ENCODE measurements around the gene GFPT2.
A peak's percentile ranks its signal among the peaks of the same experiment; 100 is the strongest.

GFPT2 gene

GRCh38 chr5:180350711-180351465, 2.2 kb downstream of the GFPT2 start:
- no peak for DNase-seq

DNA sequence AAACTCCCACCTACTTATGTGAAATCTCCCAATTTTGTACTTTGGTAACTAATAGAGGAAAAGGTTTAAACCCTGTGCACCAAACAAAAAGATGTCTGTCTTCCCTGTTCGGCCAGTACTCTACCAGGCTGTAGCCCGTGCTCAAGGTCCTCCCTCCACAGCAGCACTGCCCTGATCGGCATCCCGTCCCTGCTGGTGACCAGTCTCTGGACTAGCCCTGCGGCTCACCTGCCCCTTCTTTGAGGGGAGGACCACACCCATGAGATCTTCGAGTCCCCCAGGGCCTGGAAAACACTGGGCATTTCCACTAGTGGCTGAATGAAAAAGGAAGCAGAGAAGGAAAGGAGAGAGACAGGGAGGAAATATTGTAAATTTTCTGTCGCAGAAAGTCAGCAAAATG, 2.8 kb downstream of the GFPT2 start:
- no peak for DNase-seq

DNA sequence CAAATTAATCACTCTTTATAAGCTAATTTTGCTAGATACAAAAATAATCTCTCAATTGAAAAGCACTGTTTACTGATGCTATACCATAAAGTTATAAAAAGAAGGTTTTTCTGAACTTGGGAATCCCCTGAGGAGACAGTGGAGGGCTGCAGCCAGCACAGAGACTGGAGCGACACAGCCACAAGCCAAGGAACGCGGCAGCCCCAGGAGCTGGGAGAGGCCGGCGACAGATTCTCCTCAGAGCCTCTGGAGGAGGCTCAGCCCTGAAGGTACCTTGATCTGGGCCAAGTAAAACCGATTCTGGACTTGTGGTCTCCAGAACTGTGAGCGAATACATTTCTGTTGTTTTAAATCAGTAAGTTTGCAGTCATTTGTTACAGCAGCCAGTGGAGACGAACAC, 3.7 kb downstream of the GFPT2 start:
- no peak for DNase-seq

GRCh38 chr5:180348336-180348735, 4.8 kb downstream of the GFPT2 start:
- no peak for DNase-seq

DNA sequence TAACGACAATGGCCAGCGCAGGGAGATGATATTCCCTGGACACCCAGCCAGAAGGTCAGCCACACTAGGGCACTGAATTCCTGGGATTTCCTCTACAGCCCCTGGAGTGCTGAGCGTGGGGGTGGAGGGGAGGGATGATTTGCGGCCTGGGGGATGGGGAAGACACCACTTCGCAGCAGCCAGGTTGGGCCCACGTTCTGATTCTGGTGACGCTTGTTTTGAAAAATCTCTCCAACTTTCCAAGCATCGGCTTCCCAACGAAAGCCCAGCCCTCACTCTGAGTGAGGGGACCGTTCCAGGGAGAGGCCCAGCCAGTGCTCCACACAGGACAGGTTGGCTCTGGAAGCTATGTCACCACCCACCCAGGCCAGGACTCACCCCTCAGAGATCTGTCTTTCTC, 5.4 kb downstream of the GFPT2 start:
- no peak for DNase-seq

- no peak for DNase-seq
These were observed 6.8 kb downstream of the GFPT2 start for GRCh38 chr5:180346358-180346757.

DNA sequence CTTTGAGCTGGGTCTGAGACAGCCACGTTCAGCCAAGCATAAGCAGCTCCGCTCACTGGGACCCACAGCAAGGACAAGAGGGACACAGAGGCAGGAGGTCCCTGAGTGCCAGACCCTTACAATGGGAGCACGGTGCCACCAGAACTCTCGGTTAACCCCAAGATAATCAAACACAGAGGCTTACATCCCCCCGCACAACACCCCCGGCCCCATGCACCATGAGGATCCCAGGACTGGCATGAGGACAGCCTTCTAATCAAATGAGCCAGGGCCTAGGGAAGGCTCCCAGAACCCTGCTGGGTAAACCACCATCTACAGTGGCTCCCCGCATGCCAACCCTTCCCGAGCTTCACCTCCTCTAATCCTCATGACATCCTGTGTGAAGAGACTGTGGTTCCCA, 7.4 kb downstream of the GFPT2 start:
- no peak for DNase-seq

- DNase-seq, result no peak
These were observed 8.0 kb downstream of the GFPT2 start for GRCh38 chr5:180345186-180345585.

DNA sequence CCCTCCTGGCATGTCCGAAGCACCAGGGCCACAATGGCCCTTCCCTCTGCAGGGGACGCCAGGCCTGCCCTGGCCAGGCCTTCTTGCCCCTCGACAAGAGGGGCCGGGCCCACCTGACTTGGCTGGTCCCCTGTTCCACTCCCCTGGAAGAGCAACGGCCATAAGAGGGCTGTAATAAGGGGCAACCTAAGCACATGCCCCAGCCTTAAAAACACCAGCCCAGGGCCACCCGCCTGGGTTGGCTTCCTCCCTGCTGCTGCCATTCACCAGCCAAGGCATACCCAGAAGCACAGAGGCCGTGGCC, 8.5 kb downstream of the GFPT2 start:
- DNase-seq, result no peak

GRCh38 chr5:180343831-180344695, 9.1 kb downstream of the GFPT2 start:
- DNase-seq, result peak; percentile 37

DNA sequence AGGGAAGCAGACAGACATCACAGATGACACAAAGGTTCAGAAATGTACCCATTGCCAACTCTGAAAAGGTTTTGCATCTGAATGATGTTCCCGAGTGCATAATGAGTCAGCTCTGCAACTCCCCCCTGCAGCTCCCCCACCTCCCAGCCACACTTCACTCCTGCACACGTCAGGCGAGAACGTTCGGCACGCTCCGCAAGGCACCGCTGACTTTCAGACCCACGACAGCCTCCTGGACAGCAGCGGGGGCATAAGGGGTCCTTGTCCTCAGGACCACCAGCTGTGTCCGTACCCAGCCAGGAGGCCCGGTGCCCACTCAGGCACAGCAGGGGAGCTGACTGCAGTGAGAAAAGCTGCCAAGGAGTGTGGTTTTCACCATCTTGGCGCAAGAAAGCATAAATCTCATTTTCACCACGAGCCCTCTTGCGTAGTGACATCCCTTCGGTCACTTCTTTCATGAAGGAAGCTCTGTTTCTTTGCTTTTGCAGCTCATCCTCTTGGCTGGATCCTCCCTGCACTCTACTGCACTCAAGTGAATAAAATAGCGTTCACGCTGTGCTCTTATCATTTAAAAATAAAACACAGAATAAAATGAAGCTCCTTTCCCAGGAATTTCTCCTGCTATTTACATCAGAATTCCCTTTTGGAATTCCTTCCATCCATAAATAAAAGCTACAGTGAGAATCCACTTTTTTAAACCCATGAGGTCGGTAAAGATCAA, 9.9 kb downstream of the GFPT2 start:
- DNase-seq, result peak; percentile 76

DNA sequence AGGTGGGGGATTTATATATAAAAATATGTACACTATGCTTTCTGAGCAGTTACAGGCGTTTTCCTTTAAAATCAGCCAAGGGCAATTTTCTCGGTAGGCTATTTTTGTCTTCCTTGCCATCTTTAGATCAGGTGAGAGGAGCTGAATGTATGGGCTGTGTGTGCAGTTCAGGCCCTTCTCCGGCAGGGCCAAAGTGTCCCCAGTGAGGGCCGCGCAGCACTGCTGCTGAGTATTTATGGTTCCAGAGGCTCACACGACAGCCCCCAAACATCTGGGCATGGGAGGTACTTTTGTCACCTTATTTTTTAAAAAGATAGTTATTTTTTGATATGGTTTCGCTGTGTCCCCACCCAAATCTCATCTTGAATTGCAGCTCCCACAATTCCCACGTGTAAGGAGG, 11.5 kb downstream of the GFPT2 start:
- no peak for DNase-seq

- DNase-seq, result peak; percentile 32
These were observed 12.3 kb downstream of the GFPT2 start for GRCh38 chr5:180340856-180341255.

DNA sequence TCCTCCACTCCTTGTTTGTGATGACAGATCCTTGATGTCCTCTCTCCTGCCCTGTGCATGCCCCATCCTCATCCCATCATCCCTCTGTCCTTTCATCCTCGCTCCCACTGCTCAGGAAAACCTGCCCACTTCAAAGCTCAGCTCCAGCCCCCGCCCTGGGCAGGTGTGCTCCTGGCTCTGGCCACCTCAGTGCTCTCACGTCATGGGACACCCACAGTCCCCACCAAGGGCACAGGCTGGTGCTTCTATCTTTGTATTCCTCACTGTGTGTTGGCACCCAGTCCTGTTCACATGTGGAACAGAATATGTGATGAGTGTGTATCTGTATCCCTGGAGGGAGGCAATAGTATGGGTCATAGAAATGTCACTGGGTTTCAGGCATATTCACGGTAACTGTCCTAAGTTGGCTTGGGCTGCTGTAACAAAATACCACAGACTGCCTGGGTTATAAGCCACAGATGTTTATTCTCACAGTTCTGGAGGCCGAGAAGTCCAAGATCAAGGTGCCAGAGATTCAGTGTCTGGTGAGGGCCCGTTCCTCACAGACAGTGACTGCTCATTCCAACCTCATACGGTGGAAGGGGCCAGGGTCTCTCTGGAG, 13.5 kb downstream of the GFPT2 start:
- no peak for DNase-seq

- DNase-seq, result no peak
These were observed 15.0 kb downstream of the GFPT2 start for GRCh38 chr5:180338001-180338707.

DNA sequence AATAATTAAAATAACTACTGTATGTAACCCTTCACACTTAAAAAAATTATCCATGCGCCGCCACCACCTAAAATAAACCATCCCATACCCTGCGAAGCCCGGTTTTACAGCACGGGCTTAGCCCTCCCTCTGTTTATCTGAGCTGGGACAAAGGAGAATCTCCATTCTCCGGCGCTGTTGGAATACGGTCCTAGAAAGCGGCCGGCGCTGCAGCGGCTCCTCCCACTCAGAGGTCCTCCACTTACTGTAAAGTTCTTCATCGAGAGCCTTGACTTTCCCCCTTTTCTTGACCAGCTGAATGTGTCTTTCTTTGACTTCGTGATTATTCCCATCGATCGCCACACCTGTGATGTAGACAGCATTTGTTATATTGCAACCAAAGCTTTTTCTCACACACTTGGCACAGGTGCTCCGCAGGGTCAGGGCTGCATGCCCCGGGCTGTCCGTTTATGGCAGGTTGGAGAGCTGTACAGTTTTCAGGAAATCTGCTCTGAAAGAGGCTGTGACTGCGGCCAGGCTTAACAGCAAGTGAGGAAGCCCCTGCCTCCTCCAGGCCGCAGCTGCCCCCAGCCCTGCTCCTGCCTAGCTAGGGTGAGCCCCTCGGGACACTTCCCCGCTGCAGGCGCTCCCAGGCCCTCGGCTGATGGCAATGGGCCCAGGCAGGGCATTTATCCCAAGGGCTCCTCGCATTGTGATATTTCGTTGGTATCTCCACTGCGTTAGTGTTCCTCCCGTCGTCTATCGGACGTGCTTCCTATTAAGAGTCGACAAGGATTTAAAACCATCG, 16.7 kb downstream of the GFPT2 start:
- no peak for DNase-seq

- no peak for DNase-seq
These were observed 17.4 kb downstream of the GFPT2 start for GRCh38 chr5:180335614-180336233.

DNA sequence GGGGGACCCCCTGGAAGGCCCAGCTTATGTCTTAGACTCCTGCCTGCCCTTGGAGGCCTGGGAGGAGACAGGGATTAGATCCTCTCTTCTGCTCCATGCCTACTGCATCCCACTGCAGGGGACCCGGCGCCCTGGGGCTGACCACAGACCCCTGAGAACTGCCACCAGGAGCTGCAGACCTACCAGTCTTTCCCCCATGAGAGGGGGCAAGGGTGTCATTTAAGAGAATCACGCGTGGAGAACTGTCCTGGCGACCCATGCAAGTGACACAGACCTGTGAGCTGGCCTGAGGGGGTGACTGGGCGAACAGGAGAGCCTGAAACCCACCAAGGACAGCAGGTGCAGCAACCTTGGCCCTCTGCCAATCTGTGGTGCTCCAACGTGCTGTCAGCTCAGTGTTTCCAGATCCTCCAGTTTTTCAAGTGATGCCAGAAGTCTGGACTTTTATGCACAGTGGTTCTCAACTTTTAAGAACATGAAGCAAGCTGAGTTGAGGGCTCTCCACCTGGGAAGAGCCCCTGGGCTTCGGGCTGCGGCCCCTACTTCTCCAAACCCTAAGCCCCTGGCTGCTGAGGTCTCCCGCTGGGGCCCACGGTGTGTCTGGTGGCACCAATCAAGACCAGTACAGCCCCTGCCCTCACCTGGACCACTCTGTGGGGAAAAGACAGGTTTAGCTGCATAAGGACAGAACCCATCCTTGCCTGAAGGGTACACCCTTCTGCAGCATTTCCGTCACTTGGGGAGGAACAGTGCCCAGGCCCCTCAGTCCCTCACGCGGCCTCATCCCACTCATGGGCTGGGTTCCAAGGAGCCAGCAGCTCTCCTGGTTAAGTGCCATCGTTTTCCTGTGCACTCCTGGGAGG, 18.2 kb downstream of the GFPT2 start:
- no peak for DNase-seq

DNA sequence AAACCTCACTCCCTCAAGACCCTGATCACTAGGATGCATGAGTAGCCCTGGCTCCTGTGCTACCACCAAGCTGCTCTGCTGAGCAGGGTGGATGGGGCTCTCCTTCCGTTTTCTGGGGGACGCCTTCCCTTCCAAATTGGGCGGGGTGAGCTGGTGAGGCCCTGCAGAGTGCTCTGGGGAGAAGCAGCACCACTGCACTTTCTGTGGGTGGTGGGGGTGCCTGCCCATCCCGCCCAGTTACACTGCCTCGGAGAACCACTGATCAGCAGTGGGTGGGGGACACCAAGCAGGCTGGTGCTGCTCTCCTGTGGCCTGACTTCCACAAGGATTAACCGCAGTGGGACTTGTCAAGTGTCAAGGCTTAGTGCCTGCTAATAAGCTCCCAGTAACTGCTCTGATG, 19.0 kb downstream of the GFPT2 start:
- DNase-seq, result no peak

DNA sequence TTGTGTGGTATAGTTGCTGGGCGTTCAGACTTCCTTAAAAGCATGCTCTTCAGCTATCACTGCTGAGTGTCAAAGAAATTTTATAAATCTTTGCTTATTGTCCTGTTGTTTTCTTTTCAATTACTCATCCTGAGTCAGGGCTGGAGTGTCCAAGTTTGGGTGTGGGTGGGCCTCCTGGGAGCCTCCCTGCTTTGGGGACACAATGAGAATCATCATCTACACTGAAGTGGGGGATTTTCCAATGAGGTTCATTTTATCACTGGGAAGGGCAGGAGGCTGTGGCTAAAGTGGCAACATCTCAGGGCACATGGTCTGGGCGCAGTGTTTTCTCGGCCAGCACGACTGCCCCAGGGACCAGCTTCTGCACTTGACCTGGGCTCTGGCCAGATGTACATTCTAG, 19.5 kb downstream of the GFPT2 start:
- DNase-seq, result peak; percentile 54

All from fibroblast of skin of abdomen (primary cell).